Head of caudate nucleus (tissue), 42 donors: Measurements from ENCODE around the gene MRM3.
"Not testable (repeated sequence)": the region's sequence is repeated elsewhere in the genome, so short reads cannot be mapped to it uniquely, and the experiment has no call there.

Experiments
- DNase-seq, 42 donors: peaks; one replicate each; pipeline versions ENCODE4 v3.0.0 to v3.0.0-alpha.2; 2020 to 2021; ENCODE audit warnings: mixed read lengths in 7 of 42
- intact Hi-C: fragments of 100-400 bp; cut with DNase I; formaldehyde crosslinking; loops from one replicate; pipeline ENCODE4 v1.15.0; 2022

MRM3 gene, protein sequence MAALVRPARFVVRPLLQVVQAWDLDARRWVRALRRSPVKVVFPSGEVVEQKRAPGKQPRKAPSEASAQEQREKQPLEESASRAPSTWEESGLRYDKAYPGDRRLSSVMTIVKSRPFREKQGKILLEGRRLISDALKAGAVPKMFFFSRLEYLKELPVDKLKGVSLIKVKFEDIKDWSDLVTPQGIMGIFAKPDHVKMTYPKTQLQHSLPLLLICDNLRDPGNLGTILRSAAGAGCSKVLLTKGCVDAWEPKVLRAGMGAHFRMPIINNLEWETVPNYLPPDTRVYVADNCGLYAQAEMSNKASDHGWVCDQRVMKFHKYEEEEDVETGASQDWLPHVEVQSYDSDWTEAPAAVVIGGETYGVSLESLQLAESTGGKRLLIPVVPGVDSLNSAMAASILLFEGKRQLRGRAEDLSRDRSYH

DNA sequence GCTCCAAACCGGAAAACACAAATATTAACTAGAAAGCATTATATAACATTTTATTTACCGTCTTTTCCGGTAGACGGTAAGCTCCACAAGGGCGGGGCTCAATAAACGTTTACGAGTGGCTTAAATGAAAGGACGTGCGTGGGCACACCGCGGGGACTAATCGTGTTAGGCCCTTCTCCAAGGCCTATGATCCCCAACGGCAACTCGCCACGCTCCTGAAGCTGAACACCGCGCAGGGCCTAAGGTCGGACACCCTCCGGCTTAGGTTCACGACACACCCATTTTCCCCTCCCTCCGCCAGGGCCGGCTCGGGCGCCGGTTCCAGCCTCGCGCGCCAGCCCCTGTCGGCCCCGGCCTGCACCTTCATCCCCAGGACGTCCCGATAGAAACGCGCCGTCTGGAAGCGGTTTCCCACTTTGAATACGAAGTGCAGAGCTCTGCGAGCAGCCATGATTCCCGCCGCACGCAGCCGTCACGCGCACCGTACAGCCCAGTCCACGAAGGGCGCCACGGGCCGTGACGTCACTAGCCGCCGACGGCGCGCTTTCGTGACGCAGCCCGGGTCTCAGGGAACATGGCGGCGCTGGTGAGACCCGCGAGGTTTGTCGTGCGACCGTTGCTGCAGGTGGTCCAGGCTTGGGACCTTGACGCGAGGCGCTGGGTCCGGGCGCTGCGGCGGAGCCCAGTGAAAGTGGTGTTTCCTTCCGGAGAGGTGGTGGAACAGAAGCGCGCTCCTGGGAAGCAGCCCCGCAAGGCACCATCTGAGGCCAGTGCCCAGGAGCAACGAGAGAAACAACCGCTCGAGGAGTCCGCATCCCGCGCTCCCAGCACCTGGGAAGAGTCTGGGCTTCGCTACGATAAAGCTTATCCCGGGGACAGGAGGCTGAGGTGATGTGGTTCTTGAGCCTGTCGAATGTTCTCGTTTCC is at the start of gene MRM3, which contains the start of gene GLOD4:
TSS of gene MRM3 (plus strand) at position 549 of the 927 bp plus-strand sequence. CDS start at position 575, 26 bp downstream.
TSS of gene GLOD4 (minus strand) at position 476 of the 927 bp plus-strand sequence. CDS start at position 451, 25 bp downstream.
- peak; percentile 87 to 98 (median 95) for DNase-seq
- intact Hi-C loops, result loop anchor here (5.0 to 10.0 kb wide), 2 partner anchors 47 to 215 kb away; partner anchors contain the start of genes TIMM22 and TLCD3A

DNA sequence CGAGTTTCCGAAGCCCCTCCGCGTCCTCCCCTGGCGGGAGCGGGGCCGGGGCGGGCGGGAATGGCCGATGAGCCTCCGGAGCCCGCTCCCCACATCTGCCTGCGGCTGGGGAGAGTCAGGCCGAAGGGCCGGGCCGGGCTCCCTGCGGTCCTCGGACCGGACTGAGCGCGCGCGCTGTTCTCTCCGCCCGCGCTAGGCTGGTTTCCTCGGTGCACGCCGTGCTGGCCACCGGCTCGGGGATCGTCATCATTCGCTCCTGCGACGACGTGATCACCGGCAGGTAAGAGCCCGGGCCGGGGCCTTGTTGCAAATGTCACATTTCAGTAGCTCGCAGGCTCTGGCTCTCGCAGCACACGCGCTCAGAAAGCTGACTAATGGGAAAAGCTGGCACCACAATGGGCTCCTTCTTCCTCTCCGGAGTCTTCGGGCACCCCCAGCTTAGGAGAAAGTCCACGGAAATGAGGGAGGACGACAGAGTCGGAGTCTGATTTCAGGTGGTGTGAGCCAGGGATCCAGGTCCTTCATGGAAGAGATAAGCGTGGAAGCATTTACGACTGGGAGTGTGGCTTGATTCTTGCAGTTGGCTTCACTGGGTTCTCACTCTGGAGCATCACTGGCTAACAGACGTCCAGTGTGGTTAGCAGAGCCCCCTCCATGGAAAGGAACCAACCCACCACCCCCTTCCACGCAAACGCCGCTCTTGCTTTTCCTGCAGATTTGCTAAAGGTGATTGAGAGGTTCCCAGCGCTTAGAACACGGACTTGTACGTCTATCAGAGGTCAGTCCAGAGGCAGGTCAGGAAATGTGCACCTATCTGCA is 49.0 kb upstream of the MRM3 start:
- intact Hi-C loops, result loop anchor here (10.0 kb wide), 1 partner anchor 52 kb away; the partner anchor contains the start of genes GLOD4 and MRM3

DNA sequence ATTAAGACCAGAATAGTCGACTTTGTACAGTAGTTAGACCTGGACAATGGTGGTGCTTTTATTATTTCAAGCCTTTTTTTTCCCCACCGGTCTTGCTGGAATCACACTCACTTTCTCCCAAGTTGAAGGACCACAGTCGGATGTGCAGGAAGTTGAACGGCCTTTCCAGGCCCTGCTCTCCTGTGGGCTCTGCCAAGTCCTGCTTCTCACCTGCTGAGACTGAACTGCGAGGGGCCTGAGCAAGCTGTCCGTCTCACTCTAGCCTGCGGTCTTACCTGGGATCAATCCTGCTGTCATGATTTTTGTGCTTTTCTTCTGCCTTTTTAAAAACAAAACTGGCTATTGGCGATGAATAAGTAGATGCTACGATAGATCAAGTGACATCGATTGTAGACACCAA is 48.4 kb upstream of the MRM3 start:
- intact Hi-C loops, result loop anchor here (10.0 kb wide), 1 partner anchor 51 kb away; the partner anchor contains the start of genes GLOD4 and MRM3
- no peak for DNase-seq

More for the DNA sequence above, 49.0 kb upstream of the MRM3 start:
- DNase-seq, result peak in 41 of 42 donors; percentile 12 to 74 (median 47)

DNA sequence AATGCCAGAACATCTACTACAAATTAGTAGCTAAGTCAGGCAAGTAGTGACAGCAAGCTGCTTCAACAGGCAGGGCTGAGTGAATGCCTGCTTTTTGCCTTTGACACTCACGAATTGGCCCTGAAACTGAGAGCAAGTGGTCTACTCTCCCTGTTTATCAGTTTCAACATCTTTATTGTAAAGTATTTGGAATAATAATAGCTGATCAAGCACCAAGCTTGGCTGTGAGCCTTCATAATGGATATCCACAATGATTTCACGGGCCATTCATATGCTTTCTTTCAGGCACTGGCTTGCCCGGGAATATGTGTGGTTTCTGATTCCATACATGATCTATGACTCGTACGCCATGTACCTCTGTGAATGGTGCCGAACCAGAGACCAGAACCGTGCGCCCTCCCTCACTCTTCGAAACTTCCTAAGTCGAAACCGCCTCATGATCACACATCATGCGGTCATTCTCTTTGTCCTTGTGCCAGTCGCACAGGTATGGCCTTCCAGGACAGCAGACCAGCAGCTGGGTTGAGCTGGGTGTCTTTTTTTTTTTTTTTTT is 44.5 kb upstream of the MRM3 start:
- intact Hi-C loops, result loop anchor here (10.0 kb wide), 1 partner anchor 47 kb away; the partner anchor contains the start of genes GLOD4 and MRM3

DNA sequence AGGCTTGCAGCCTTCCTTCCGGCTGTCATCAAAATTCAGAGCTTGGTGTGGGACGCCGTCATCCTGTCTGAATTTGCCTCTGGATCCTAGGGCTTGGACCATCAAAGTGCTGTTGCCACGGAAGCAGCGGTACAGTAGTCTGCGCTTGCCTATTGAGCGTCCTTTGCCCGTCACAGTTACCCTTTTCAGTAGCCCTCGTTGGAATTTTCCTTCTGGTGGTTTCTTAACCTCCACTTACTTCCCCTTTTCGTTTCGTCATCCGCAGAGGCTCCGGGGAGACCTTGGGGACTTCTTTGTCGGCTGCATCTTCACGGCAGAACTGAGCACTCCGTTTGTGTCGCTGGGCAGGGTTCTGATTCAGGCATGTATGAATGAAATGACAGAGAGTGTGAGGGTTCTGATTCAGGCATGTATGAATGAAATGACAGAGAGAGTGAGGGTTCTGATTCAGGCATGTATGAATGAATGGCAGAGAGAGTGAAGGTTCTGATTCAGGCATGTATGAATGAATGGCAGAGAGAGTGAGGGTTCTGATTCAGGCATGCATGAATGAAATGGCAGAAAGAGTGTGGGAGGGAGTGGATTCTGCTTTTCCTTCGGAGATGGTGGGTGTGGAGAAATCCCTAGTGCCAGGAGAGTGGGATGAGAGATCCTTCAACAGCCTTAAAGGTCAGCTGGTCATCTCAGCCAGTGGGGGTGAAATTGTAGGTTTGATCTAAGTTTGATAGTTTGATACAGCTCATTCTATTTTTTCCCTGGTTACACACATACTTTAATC is 41.7 kb upstream of the MRM3 start:
- intact Hi-C loops, result no loop called here
- peak in 19 of 42 donors; percentile 5 to 60 (median 27) for DNase-seq

More for the DNA sequence above, 44.5 kb upstream of the MRM3 start:
- no peak for DNase-seq

DNA sequence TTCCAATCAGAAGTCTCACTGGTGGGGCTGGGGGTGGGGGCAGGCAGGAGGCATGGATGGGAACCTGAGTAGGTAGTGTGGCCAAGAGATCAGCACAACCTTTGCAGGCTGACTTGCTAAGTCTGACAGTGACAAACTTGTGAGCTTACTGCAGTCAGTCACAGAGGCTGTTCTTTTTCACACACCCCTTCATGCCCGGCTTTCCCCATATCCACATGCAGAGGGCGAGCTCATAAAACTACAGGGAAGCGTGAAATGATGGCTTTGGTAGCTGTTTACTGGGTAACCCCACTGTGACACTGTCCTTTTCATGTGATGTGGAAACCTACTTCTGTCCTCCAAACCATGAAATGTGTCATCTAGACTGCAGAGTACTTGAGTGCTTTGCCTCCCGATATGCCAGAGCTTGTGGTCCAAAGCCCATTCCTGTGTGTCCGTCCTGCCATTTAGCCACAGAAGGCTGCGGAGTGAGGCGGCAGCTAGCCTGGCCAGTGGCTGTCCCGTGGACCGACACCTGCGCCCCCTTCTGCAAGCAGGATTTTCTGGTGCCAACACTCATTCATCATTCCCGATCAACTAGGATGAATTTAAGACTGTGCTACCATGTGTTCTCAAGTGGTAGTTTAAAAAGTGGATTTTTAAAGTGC is 39.9 kb upstream of the MRM3 start:
- no peak for DNase-seq
- intact Hi-C loops, result no loop called here

DNA sequence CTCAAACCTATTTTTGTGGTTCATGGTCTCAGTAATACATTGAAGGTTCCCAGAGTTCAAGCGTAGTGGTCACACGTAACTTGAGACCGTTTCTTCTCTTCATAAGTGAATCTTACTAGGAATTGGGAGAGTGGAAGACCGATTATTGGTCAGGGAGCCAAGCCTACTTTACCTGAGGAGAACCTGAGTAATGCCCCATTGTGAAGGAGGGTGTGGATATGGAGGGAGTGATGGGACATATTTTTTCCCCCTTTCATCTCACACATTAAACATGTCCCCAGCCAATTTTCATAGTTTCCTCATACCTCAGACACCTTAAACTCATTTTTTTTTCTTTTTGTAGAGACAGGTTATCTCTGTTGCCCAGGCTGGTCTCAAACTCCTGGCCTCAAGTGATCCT is 39.0 kb upstream of the MRM3 start:
- DNase-seq, result no peak
- intact Hi-C loops, result no loop called here

DNA sequence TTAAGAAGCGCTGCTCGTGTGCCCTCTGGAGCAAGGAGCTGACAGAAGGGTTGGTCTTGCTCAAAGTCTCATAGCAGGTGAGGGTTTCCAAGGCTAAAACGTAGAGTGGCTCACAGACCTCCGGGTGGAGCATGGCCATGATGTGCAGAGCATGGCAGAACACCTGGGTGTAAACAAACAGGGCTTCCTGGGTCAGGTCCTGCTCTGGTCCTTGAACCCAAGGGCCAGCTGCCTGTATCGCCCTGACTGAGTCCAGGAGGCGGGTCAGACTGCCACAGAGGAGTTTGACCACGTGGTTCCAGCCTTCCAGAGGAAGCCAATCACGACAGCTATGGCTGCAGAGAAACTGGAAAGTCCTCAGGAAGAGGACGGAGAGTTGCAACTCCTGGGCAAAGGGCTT is 37.2 kb upstream of the MRM3 start:
- DNase-seq, result no peak
- intact Hi-C loops, result no loop called here

DNA sequence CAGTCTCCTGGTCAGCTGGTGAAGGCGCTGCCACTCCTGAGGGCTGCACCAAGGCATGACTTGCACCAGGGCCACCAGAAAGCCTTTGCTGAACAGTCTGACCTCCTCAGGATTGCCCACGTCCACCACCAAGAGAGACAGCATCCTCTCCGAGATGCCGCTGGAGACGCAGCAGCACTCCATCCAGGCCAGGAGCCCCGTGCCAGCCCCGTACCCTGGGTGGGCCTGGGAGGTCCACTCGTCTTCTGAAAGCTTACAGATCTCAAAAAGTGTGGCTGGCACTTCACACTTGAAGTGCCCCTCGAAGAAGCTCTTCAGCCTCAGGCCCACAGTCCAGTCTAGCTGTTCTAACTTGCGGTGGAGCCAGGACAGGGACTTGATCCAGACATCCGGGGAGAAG is 36.7 kb upstream of the MRM3 start:
- no peak for DNase-seq
- intact Hi-C loops, result no loop called here

DNA sequence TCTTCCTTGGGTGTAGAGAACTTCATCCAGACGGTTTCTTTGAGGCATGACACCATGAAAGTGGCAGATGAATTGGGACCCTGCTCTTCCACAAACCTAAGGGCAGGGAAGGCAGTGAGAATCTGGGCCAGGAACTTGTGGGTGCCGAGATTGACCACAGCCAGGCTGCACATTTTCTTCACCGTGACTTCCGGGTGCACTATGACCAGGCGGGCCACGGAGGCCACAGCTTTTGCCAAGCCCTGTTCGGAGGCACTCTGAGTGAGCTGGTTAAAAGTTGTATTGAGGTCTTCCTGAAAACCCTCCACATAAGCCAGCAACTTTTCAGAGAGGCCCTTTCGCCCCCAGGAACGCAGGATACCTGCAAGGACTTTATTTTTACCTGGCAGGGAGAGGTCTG is 36.0 kb upstream of the MRM3 start:
- intact Hi-C loops, result no loop called here
- no peak for DNase-seq

DNA sequence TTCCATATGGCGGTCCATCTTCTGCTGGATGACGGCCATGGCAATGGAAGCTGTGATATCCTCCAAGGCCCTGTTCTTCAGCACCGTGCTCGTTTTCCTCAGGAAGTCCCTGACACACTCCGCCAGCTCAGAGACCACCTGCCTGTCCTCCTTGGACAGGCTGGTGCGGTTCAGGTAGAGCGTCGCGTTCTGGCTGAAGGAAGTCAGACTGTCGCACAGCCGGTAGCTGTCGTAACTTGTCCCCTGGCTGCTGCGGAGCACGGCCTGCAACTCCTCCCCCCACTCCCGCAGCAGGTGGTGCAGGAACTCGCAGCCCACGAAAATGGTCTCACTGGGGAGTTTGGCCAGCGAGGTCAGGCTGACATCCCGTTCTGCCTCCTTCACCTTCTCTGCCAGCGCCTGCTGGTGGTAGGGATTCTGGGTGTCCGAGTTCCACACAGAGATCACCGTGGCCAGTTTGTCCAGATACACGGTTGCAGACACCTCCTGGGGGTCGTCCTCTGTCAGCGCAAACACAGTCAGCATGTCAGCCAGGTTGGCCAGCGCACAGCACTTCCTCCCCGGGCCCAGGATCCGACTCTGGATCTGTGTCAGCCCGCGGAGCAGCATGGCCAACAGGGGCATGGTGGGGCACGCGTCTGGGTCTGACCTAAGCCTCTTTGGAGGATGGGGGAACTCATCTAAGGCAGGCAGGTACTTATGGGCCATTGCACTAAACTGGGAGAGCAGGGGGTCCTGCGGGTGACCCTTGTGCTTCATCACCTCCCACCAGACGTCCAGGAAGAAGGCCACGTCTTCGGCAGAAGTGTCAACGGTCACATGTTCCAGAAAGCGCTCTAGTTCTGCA is 35.1 kb upstream of the MRM3 start:
- no peak for DNase-seq
- intact Hi-C loops, result no loop called here

DNA sequence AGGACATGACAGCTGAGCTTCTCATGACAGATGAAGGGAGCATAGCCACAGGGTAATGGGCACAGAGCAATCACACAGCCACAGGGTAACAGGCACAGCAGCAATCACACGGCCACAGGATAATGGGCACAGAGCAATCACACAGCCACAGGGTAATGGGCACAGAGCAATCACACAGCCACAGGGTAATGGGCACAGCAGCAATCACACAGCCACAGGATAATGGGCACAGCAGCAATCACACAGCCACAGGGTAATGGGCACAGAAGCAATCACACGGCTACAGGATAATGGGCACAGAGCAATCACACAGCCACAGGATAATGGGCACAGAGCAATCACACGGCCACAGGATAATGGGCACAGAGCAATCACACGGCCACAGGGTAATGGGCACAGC is 33.5 kb upstream of the MRM3 start:
- intact Hi-C loops, result not testable (repeated sequence)

DNA sequence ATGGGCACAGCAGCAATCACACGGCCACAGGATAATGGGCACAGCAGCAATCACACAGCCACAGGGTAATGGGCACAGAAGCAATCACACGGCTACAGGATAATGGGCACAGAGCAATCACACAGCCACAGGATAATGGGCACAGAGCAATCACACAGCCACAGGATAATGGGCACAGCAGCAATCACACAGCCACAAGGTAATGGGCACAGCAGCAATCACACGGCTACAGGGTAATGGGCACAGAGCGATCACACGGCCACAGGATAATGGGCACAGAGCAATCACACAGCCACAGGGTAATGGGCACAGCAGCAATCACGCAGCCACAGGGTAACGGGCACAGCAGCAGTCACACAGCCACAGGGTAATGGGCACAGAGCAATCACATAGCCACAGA is 32.8 kb upstream of the MRM3 start:
- not testable (repeated sequence) for DNase-seq

More for the DNA sequence above, 33.5 kb upstream of the MRM3 start:
- DNase-seq, result not testable (repeated sequence)

DNA sequence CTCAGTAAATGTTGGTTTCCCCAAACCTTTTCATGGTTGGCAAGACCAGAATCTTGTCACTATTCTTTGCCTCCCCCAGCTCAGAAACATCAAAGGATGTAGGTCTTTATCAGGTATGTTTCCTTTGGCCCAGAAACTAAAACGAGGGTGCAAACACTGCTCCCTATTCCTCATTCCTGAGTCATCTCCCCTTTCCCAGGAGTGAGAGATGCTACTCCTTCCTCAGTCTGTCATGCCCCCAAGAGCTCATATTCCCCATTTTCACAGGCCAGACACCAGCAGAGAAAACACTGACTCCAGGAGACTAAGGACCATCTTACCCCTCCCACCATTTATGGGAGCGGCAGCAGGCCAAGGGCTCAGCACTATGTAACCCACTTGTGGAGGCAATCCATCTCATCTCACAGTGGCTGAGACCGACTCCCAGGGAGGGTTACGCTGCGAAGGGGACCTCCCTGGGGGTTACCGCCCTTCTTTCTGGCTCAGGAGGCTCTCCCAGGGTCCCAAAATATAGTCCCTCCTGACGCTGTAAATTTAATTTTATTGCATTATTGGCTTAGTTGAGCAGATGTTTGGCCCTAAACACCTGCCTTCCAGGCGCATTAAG is 31.6 kb upstream of the MRM3 start:
- intact Hi-C loops, result no loop called here
- DNase-seq, result no peak

More for the DNA sequence above, 32.8 kb upstream of the MRM3 start:
- intact Hi-C loops, result not testable (repeated sequence)

DNA sequence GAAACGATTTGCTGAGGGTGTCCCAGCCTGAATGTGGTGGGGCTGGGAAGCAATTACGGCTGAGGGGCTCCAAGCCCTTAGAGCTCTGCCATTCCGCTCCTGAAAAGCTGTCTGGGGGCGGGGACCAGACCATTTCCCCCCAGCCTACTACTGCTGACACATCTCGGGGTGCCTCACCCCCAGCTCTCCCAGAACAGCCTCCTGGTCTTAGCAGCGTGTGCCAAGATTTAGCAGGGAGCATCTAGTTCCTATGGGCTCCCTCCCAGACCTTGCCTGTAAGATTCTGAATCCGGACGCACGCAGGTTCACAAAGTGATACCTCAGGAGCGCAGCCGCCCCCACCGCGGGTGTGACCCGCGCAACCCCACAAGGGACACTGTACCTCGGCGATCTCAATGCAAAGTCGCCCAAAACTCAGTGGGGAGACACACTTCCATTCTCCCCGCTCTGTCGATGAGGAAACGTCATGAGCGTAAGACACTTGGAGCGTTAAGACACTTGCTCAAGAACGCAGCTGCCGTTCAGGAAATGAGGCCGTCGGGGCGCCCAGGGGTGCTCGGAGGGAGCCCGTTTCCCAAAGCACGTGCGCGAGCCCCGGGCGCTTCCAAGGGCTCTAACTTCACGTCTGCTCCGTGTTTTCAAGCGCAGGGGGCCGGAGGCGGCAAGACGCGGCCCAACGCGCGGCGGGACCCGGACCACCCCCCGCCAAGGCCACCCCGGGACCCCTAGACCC is 30.7 kb upstream of the MRM3 start:
- intact Hi-C loops, result no loop called here
- peak in 21 of 42 donors; percentile 4 to 48 (median 19) for DNase-seq
